SU-DHL-6 (cell line): Measurements from ENCODE around the gene CETP.

ENCODE experiments used
- EZH2phosphoT487 ChIP-seq: fragments of 200-600 bp; sonication (generic), shearing (Covaris generic); conservative IDR thresholded peaks from 2 replicates; pipeline ENCODE4 v1.6.1; 2018; ENCODE audit warnings: mild to moderate bottlenecking, antibody characterized with exemption, low read length, moderate library complexity, mixed read lengths
- TF ChIP-seq, protein P1 (sequence below): fragments of 200-600 bp; sonication (generic); IDR thresholded peaks from one replicate; pipeline ENCODE4 v1.5.1; 2017; ENCODE audit warnings: antibody characterized with exemption, mild to moderate bottlenecking, low read length, moderate library complexity; ENCODE audit not compliant: insufficient read depth, poor library complexity, severe bottlenecking

DNA sequence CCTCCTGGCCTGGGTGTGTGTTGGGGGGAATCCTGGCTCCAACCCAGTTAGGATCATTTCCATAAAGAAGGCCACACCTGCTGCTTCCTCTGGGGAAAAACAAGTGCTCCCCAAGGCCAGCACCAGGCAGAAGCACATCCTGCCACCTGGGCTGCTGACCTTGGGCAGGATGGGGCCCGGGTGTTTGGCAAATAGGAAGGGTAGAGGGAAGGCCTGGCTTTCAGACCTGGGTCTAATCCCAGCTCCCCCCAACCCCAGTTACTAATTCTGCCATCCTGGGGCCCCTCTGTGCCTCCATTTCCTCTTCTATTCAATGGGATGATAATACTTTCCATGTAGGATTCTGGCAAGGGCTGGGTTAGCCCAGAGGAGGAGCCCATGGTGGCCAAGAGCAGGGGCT is 24.6 kb downstream of the CETP start:
- TF ChIP-seq, protein P1, sequence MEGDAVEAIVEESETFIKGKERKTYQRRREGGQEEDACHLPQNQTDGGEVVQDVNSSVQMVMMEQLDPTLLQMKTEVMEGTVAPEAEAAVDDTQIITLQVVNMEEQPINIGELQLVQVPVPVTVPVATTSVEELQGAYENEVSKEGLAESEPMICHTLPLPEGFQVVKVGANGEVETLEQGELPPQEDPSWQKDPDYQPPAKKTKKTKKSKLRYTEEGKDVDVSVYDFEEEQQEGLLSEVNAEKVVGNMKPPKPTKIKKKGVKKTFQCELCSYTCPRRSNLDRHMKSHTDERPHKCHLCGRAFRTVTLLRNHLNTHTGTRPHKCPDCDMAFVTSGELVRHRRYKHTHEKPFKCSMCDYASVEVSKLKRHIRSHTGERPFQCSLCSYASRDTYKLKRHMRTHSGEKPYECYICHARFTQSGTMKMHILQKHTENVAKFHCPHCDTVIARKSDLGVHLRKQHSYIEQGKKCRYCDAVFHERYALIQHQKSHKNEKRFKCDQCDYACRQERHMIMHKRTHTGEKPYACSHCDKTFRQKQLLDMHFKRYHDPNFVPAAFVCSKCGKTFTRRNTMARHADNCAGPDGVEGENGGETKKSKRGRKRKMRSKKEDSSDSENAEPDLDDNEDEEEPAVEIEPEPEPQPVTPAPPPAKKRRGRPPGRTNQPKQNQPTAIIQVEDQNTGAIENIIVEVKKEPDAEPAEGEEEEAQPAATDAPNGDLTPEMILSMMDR, result no peak
- no peak for TF ChIP-seq EZH2phosphoT487
